CD4-positive, alpha-beta memory T cell (primary cell): ENCODE data around the gene CSHL1. TPM values are rescaled to one million over a fixed set of nuclear protein-coding genes. Genes with fewer than 3 reads are reported as not detected.

Source experiments
- CTCF ChIA-PET: fragments of 350-600 bp; sonication (Branson Sonifier 250); formaldehyde crosslinking; loops from one replicate; lab custom pipeline; 2021; ENCODE audit warnings: inconsistent platforms; ENCODE audit not compliant: partially characterized antibody; lab: Charles Lee
- POLR2A ChIA-PET: fragments of 350-600 bp; sonication (Branson Sonifier 250); formaldehyde crosslinking; loops from one replicate; lab custom pipeline; 2021; ENCODE audit not compliant: partially characterized antibody; lab: Charles Lee
- DNase-seq, 5 donors: peaks; one replicate each; pipeline versions ENCODE4 v3.0.0 to v3.0.0-alpha.2; 2020 to 2022; ENCODE audit warnings: mixed read lengths in 1 of 5
- H3K27ac ChIP-seq: one replicate; pipeline ENCODE4 v1.7.0; 2013; ENCODE audit warnings: low read depth, low read length
- H3K27me3 ChIP-seq: 2 replicates; pipeline ENCODE4 v1.7.0; 2013; ENCODE audit warnings: mild to moderate bottlenecking, low read length, moderate library complexity; ENCODE audit not compliant: insufficient read depth
- H3K36me3 ChIP-seq: 2 replicates; pipeline ENCODE4 v1.7.0; 2013; ENCODE audit warnings: mild to moderate bottlenecking, low read length, moderate library complexity; ENCODE audit not compliant: insufficient read depth
- H3K4me1 ChIP-seq: 2 replicates; pipeline ENCODE4 v1.7.0; 2013; ENCODE audit warnings: mild to moderate bottlenecking, low read length, moderate library complexity; ENCODE audit not compliant: insufficient read depth
- H3K4me3 ChIP-seq, 2 donors: one replicate each; pipeline ENCODE4 v1.7.0; 2013; ENCODE audit warnings: low read length in 2 of 2, mild to moderate bottlenecking in 1 of 2
- H3K9me3 ChIP-seq, 2 donors: one replicate each; pipeline ENCODE4 v1.7.0; 2013; ENCODE audit warnings: low read length in 2 of 2, control low read depth in 1 of 2; ENCODE audit not compliant: control insufficient read depth in 1 of 2
- H3K27ac Mint-ChIP-seq, 7 donors: one replicate each; pipeline ENCODE4 v1.8.0; 2020 to 2021; ENCODE audit warnings: mixed read lengths in 7 of 7, mild to moderate bottlenecking in 6 of 7, inconsistent platforms in 3 of 7, moderate library complexity in 3 of 7
- H3K27me3 Mint-ChIP-seq, 2 donors: one replicate each; pipeline ENCODE4 v1.8.0; 2020 to 2021; ENCODE audit warnings: mixed read lengths in 2 of 2
- H3K36me3 Mint-ChIP-seq, 2 donors: one replicate each; pipeline ENCODE4 v1.8.0; 2020 to 2021; ENCODE audit warnings: mixed read lengths in 2 of 2, inconsistent platforms in 1 of 2, mild to moderate bottlenecking in 1 of 2
- H3K4me1 Mint-ChIP-seq, 4 donors: one replicate each; pipeline ENCODE4 v1.8.0; 2020 to 2021; ENCODE audit warnings: mixed read lengths in 4 of 4, mild to moderate bottlenecking in 1 of 4
- H3K4me3 Mint-ChIP-seq, 8 donors: one replicate each; pipeline ENCODE4 v1.8.0; 2020 to 2021; ENCODE audit warnings: mixed read lengths in 8 of 8, mild to moderate bottlenecking in 7 of 8, moderate library complexity in 6 of 8, inconsistent platforms in 3 of 8
- H3K9me3 Mint-ChIP-seq, 8 donors: one replicate each; pipeline ENCODE4 v1.8.0; 2020 to 2021; ENCODE audit warnings: mixed read lengths in 8 of 8, mild to moderate bottlenecking in 5 of 8, inconsistent platforms in 3 of 8, moderate library complexity in 1 of 8
- intact Hi-C: fragments of 100-400 bp; cut with micrococcal nuclease; formaldehyde crosslinking; loops from one replicate; pipeline ENCODE4 v1.15.1; 2023
- polyA plus RNA-seq, 2 donors: library from polyadenylated mRNA; unstranded; fragments of 300-500 nt; fragmentation: Illumina TruSeq; gene quantifications; one replicate each; pipeline ENCODE4 v1.2.3, GENCODE V29; 2021
- total RNA-seq, 2 experiments: library from RNA; stranded (reverse); gene quantifications; one replicate each; pipeline ENCODE4 v1.2.3, GENCODE V29; 2021

The CSHL1 gene
- total and polyA plus RNA-seq, 4 experiments from 2014 or later: not detected

GRCh38 chr17:63954402-63955063 lies 43.5 kb upstream of the CSHL1 start:
- ChIA-PET POLR2A (interaction anchor here (0.8 to 1.0 kb wide), 4 partner anchors 10 to 71 kb away, joined by 3 to 5 read pairs (median 4); partner anchors contain the start of gene ICAM2), CTCF (interaction anchor here (0.7 to 1.6 kb wide), 8 partner anchors 8 to 74 kb away, joined by 3 to 8 read pairs (median 4); partner anchors contain the start of genes CD79B, CSHL1, GH1 and ICAM2)
- Histone ChIP-seq H3K9me3 (no peaks in the 10 kb centered on the region), H3K4me3 (no peak overlapping the region), H3K27ac (no peak overlapping the region), H3K36me3 (no peaks in the 10 kb centered on the region), H3K4me1 (peaks cover 20% of the 10 kb centered on the region), H3K27me3 (no peaks in the 10 kb centered on the region)
- Mint-ChIP-seq H3K27me3 (no peaks in the 10 kb centered on the region), H3K4me3 (peak overlapping the region in 4 of 8 donors; percentile 26 to 67 (median 48)), H3K36me3 (no peaks in the 10 kb centered on the region), H3K9me3 (peaks cover 0 to 2% (median 0%) of the 10 kb centered on the region in 8 donors), H3K27ac (peak overlapping the region; percentile 30 to 88 (median 80)), H3K4me1 (peaks cover 7 to 37% (median 17%) of the 10 kb centered on the region in 4 donors)
- DNase-seq: peak; percentile 27 to 56 (median 32)
- intact Hi-C loops: no loop called here

GRCh38 chr17:63950940-63951907 lies 40.2 kb upstream of the CSHL1 start:
- Mint-ChIP-seq H3K4me3 (no peak overlapping the region), H3K27me3 (no peaks in the 10 kb centered on the region), H3K4me1 (peaks cover 11 to 39% (median 28%) of the 10 kb centered on the region in 4 donors), H3K36me3 (no peaks in the 10 kb centered on the region), H3K27ac (peak overlapping the region in 2 of 7 donors; percentile 2 to 73), H3K9me3 (peaks cover 0 to 2% (median 0%) of the 10 kb centered on the region in 8 donors)
- DNase-seq: peak in 4 of 5 donors; percentile 23 to 33 (median 28)
- H3K4me3 ChIP-seq: no peak overlapping the region
- POLR2A ChIA-PET: interaction anchor here (0.6 to 1.8 kb wide), 5 partner anchors 19 to 69 kb away, joined by 3 to 8 read pairs (median 4); partner anchors contain the start of genes CD79B and ICAM2
- no peaks in the 10 kb centered on the region for H3K9me3 ChIP-seq
- no peak overlapping the region for H3K27ac ChIP-seq
- peaks cover 30% of the 10 kb centered on the region for H3K4me1 ChIP-seq
- CTCF ChIA-PET: interaction anchor here (0.6 to 4.2 kb wide), 17 partner anchors 11 to 255 kb away, joined by 3 to 43 read pairs (median 5); partner anchors contain the start of genes CD79B, GH1 and ICAM2
- H3K36me3 ChIP-seq: no peaks in the 10 kb centered on the region
- intact Hi-C loops: no loop called here
- no peaks in the 10 kb centered on the region for H3K27me3 ChIP-seq

- Mint-ChIP-seq H3K27me3 (no peaks in the 10 kb centered on the region), H3K27ac (peak overlapping the region in 1 of 7 donors; percentile 82), H3K36me3 (no peaks in the 10 kb centered on the region), H3K4me3 (no peak overlapping the region), H3K4me1 (peaks cover 11 to 46% (median 28%) of the 10 kb centered on the region in 4 donors), H3K9me3 (peaks cover 0 to 2% (median 0%) of the 10 kb centered on the region in 8 donors)
- Histone ChIP-seq H3K36me3 (no peaks in the 10 kb centered on the region), H3K4me1 (peaks cover 37% of the 10 kb centered on the region), H3K27me3 (no peaks in the 10 kb centered on the region), H3K4me3 (no peak overlapping the region), H3K27ac (no peak overlapping the region), H3K9me3 (no peaks in the 10 kb centered on the region)
- ChIA-PET CTCF (interaction anchor here (1.0 to 4.2 kb wide), 13 partner anchors 10 to 183 kb away, joined by 3 to 43 read pairs (median 5); partner anchors contain the start of genes CD79B, GH1 and ICAM2), POLR2A (interaction anchor here (0.9 to 1.8 kb wide), 3 partner anchors 18 to 50 kb away, joined by 3 to 8 read pairs (median 3); partner anchors contain the start of gene CD79B)
- intact Hi-C loops: loop anchor here (5.0 kb wide), 1 partner anchor 38 kb away; no protein-coding TSS in a partner anchor
- no peak for DNase-seq
These were observed 38.7 kb upstream of the CSHL1 start for GRCh38 chr17:63949576-63950250.

GRCh38 chr17:63948521-63948920 lies 37.5 kb upstream of the CSHL1 start:
- Histone ChIP-seq H3K27ac (no peak overlapping the region), H3K27me3 (no peaks in the 10 kb centered on the region), H3K36me3 (no peaks in the 10 kb centered on the region), H3K4me1 (peaks cover 25% of the 10 kb centered on the region), H3K4me3 (no peak overlapping the region), H3K9me3 (no peaks in the 10 kb centered on the region)
- Mint-ChIP-seq H3K9me3 (peaks cover 0 to 2% (median 0%) of the 10 kb centered on the region in 8 donors), H3K27ac (no peak overlapping the region), H3K4me3 (no peak overlapping the region), H3K36me3 (no peaks in the 10 kb centered on the region), H3K4me1 (peaks cover 4 to 35% (median 19%) of the 10 kb centered on the region in 4 donors), H3K27me3 (no peaks in the 10 kb centered on the region)
- DNase-seq: no peak
- POLR2A ChIA-PET: no interaction called here
- intact Hi-C loops: loop anchor here (5.0 kb wide), 1 partner anchor 39 kb away; no protein-coding TSS in a partner anchor
- CTCF ChIA-PET: interaction anchor here (0.8 to 4.2 kb wide), 3 partner anchors 30 to 185 kb away, joined by 3 to 43 read pairs (median 5); partner anchors contain the start of gene GH1

- no peak overlapping the region for H3K4me3 ChIP-seq
- H3K36me3 ChIP-seq: no peaks in the 10 kb centered on the region
- H3K27me3 ChIP-seq: no peaks in the 10 kb centered on the region
- Mint-ChIP-seq H3K9me3 (peaks cover 0 to 2% (median 0%) of the 10 kb centered on the region in 8 donors), H3K36me3 (no peaks in the 10 kb centered on the region), H3K4me1 (peaks cover 4 to 33% (median 21%) of the 10 kb centered on the region in 4 donors), H3K27ac (no peak overlapping the region), H3K4me3 (no peak overlapping the region), H3K27me3 (no peaks in the 10 kb centered on the region)
- CTCF ChIA-PET: interaction anchor here (0.7 to 3.1 kb wide), 14 partner anchors 10 to 80 kb away, joined by 4 to 131 read pairs (median 16); partner anchors contain the start of genes CD79B, CSHL1, GH1 and ICAM2
- H3K27ac ChIP-seq: no peak overlapping the region
- POLR2A ChIA-PET: interaction anchor here (2.2 to 2.6 kb wide), 2 partner anchors 16 to 78 kb away, joined by 25 to 26 read pairs; partner anchors contain the start of gene CD79B
- no peaks in the 10 kb centered on the region for H3K9me3 ChIP-seq
- no peak for DNase-seq
- intact Hi-C loops: loop anchor here (5.0 kb wide), 1 partner anchor 39 kb away; no protein-coding TSS in a partner anchor
- H3K4me1 ChIP-seq: peaks cover 22% of the 10 kb centered on the region
These were observed 36.8 kb upstream of the CSHL1 start for GRCh38 chr17:63947711-63948330.
